CD4-positive, alpha-beta T cell treated with Interleukin-6 at 100 ng/mL for 8 hours (primary cell): ENCODE results near the gene ZBTB21.
"Not testable (repeated sequence)": the region's sequence is repeated elsewhere in the genome, so short reads cannot be mapped to it uniquely, and the experiment has no call there.

Experiments used
- DNase-seq: peaks from one replicate; pipeline ENCODE4 v3.0.0-alpha.2; 2020; ENCODE audit warnings: mixed read lengths, low spot score

ZBTB21 gene

DNA sequence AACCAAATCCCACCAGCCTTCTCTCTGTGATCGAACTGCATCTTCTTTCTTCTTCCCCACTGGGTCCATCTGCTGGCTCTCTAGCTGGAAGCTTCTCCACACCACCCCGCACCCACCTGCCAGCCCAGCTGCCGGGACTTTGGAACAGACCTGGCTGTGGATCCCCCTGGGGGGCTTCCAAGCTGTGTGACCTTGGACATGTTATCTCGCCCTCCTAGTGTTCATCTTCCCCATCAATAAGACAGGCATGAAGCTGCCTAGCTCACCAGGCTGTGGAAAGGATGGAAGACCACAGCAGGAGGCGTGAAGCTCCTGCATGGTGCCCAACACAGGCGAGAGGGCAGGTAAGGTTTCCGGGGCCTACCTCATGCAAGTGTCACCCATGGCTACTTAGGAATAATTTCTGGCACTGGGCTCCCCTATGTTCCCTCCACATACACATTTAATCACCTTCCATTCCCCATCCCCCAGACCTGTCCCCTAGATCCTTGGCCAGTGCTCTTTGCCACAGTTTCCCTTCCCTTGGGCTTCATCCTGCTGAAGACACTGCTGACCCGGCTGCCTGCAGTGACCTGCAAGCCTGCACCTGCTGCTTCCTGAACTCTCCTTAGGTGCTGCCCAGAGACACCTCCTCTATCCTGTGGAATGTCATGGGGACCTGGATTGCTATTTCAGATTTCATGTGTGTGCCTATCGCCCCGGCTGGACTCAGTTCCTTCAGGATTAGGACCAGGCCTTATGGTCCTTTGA lies 43.1 kb downstream of the ZBTB21 start:
- DNase-seq = no peak

DNA sequence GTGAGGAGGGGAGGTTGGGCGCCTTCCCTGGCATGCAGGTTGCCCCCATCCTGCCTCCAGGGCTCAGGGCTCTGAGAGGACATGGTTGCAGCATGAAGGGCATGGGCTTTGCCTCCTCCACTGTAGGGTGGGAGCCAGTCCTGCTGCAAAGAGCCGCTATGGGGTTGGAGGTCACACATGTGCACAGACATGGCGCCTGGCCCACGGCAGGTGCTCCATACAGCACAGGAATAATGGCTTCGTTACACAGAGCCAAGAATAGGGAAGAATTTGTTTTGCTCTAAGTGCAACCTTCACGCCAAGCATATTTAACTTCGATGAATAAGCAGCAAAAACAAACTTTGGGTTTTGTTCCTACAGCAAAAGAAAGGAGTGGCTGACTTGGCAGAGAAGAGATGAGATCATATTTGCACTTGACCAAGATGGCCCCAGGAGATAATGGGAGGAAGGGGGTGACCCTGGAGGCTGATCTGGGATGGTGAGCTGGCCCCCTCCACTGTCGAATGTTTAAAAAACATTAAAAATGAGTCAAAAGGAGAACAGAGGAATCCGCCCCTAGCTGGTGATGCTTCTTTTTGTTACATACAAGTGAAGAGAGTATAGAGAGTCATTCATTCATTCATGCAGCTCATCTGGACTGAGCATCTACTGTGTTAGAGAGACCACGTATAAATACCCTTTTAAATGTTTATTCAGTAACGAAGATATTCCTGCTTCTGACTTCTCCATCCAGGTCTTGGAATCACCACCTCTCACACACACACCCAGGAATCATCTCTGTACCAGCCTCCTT lies 43.9 kb downstream of the ZBTB21 start:
- no peak for DNase-seq

DNA sequence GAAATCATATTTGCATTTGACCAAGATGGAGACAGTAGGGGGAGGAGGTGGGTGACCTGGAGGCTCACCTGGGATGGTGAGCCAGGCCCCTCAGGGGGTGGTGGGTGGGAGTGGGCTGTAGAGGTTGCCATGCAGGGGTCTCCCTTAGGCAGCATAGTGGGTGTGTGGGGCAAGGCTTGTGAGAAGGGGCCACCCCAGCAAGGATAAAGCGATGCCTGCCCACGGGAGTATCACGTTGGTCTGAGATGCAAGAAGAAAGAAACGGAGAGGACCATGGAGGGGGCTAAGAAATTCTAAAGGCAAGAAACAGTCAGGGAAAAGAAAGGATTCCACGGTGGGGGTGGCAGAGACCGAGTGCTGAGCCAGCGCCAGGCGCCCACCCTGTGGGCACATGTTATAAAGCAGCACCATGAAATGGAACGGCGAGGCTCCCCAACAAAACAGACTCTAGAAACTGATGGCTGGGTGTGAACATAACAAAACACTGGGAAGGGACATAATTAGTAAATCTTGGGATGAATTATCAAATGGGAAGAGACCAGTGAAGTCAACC lies 44.6 kb downstream of the ZBTB21 start:
- no peak for DNase-seq

DNA sequence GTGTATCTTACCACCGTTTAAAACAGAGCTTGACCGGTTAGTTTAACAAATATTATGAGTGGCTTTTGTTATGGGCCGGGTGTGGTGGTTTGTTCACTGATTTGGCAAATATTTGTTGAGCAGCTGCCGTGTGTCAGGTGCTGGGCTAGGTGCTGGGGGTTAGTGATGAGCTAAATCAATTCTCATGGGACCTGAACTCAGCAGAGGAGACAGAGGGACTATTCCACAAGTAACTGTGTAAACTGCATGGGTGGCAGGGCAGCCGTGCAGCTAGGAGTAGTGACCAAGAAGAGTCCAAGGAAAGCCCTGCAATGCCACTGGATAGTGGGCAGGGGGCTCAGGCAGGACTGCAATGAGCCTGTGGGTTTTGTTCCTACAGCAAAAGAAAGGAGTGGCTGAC lies 45.1 kb downstream of the ZBTB21 start:
- no peak for DNase-seq

DNA sequence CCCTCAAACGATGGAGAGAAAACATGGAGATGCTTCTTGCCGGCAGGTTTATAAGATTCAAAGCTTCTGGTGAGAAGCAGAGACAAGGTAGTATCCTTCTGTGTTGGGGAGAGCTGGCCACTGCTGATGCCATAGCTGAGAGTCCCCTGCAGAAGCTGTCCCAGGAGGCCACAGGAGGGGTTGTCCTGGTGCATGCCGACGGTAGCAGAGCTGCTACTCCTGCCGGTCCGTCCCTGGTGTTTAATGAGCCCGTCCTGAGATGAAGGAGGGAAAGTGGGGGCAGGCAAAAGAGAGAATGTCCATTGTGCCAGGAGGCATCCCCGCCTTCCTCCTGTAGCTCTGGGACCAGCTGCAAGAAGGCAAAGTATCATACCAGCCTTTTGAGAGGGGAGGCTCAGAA lies 46.0 kb downstream of the ZBTB21 start:
- no peak for DNase-seq

DNA sequence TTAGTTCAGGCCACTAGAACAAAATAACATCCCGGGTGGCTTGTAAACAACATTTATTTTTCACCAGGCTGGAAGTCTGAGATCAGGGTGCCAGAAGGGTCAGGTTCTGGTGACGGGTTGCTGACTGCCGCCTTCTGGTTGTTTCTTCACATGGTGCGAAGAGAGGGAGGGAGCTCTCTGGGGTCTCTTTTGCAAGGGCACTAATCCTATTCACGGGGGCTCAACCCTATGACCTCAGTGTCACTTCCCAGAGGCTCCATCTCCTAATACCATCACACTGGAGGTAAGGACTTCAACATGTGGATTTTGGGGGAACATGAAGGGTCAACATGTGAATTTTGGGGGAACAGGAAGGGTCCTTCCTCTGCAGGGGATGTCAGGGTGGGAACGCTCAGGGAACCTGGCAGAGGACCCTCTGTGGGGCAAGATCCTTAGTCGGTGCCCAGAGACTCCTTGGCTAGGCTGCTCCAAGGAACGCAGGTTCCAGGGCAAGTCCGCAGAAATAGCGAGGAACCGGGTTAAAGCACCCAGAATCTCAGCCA lies 47.7 kb downstream of the ZBTB21 start:
- no peak for DNase-seq

DNA sequence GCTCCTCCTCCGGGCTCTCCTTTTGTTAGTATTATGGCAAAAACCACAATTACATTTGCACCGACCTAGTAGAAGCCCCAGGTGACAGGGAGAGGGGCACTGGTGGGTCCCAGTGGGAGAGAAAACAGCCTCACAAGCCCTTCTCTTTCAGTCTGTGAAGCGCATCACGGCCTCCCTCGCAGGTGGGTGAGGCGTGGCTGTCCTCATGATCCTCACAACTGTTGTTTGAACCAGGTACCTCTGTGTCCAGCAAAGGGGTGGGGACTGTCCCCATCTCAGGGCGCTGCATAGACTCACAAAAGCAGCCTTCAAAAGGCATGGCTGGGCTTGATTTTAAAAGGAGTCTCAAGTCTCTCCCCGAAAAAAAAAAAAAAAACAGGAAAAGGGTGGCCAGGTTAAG lies 48.4 kb downstream of the ZBTB21 start:
- no peak for DNase-seq

DNA sequence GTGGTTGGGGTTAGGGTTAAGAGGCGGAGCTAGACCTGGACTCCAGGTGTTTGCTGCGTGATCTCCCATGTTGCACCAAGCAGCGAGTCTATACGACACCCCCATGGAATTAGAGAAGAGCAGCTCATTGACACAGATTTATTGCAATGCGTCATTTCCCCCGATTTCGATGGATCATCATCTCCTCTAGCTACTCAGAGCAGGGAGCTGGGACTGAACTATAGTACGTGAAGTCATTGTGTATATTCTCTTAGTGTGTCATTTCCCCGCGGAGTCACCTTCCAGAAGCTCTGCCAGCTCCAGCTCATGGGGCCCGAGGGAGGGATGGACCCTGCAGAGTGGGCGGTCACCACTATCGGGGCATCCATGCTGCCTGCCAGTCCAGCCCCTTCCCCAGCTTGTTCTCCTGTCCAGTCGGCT lies 48.9 kb downstream of the ZBTB21 start:
- no peak for DNase-seq

DNA sequence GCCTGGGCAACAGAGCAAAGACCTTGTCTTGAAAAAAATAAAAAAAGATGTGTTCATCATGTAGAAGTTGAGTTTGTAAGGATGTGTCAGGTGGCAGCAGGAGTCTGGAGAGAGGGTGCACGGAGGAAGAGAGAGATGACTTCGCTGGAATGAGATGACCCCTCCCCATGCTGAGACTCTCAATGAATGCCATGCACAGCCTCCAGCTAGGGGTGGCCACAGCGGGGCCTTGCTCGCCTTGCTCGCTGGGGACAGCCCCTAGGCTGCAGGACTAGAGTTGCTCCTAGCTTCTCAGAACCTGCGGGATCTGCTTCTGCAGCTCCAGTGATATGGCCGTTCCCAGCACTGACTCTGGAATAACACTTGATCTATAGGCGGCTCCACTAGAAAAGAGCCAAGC lies 49.8 kb downstream of the ZBTB21 start:
- DNase-seq = no peak

DNA sequence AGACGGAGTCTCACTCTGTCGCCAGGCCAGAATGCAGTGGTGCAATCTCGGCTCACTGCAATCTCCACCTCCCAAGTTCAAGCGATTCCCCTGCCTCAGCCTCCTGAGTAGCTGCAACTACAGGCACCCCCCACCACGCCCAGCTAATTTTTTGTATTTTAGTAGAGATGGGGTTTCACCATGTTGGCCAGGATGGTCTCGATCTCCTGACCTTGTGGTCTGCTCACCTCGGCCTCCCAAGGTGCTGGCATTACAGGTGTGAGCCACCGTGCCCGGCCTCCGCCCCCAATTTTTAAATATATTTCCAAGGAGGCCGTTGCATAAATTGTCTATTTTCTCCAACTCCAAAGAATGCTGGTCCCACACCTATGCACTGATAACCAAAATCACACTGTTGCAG lies 50.5 kb downstream of the ZBTB21 start:
- not testable (repeated sequence) for DNase-seq

DNA sequence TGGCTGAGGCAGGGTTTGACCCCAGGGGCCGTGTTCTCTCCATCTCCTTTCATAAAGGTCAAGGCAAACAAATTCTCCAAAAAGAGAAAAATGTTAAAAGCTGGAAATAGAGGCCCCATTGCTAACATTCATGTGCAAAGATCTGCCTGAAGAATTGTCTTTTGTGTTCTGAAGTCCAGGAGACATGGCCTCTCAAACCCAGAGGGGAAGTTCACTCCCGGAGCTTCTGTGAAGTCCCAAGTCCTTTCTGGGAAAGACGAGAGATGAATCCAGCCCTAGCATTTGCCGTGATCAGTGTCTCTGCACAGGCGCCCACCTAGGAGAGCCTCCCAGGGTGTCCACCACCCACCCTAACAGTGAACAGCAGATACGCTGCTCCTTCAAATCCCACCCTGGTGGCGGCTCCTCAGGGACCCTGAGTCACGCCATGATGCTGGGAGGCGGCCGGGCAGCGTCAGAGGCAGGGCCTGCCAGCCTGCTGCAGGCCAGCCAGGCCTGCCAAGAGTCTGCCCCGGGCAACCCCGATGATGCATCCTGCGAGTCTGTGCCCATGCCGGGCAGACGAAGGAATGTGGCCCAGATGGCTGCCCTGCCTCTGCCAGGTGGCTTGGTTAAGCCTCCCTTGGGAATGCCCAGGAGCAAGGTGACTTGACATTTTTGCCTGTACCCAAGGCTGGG lies 51.1 kb downstream of the ZBTB21 start:
- DNase-seq = no peak

DNA sequence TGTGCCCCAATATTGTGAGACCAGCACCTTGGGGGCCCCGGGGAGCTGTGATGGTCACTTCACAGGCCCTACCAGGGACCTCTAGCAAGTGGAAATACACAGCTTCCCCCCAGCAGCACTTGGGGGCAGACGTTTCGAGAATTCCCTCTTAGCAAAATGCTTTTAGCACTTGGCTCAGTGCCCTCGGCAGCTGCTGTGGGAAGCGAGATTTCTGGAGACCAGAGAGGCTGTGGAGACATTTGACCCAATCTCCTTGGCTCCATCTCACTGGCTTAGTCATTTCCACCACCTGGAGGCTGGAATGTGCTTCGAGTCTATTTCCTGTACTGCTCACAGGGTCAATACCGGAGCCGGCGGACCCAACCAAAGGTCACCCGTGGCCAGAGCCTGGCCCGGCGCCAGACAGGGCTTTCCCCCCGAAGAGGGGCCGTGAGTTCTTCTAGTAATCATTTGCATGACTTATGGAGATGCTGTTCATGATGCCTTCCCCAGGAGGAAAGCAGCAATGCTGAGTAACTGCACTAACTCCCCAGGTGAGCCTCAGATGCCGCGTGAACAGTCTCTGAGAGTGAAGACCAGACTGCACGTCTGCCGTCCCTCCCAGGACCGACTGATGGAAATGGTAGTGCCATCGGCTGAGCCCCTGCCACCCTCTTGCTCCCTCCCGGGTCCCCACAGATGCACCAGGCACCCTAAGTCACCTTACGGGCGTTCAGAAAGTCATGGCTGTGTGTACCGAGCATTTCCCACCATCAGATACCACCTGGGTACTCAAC lies 52.0 kb downstream of the ZBTB21 start:
- DNase-seq = no peak

DNA sequence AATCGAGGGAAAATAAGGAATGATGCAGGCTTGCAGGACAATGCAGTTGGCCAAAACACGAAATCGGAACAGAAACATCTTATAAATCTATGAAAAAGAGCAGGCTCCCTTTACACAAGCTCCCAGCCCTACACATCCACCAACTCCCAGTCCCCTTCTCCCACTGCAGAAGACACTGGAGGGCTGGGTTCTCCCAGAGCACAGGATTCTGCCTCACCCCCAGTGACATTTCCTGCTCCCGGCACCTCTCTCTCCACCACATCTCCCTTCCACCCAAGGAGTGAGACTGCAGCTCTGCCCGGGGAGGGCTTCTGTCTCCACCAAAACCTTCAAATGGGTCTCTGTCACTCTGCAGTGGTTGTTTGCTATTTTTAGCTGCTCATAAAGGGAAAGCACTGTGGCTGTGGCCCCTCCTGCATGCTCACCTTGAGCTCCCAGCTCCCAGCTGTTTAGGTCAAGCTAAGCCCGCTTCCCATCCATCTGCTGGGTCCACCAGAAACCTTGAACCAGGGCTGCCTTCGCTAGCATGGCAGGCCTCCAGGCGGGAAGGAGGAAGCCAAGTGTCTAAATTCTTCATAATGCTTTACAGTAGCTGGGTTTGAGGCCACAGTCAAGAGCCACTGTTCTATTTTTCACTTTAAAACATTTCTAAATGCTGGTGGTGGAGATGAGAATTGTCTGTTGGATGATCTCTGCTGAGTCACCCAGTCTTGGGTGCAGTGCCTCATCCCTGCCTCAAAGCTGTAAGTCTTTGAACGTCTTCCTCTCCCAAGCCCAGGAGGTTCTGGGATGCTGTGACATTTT lies 53.0 kb downstream of the ZBTB21 start:
- DNase-seq = no peak

DNA sequence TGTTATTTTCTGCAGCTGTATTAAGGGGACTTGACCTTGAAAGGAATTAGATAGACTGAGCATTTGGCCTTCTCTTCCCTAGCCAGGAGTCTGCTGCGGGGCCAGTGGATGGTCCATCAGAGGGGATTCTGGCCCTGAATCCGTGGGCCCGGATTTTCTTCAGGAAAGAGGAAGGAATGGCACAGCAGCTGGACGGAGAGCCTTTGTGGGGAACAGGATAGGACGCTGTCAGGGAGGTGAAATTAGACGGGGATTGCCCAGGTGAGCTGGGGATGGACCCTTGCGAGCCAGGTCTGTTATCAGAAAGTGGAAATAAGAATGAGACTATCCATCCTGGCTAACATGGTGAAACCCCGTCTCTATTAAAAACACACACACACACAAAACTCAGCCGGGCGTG lies 54.6 kb downstream of the ZBTB21 start:
- DNase-seq = no peak

DNA sequence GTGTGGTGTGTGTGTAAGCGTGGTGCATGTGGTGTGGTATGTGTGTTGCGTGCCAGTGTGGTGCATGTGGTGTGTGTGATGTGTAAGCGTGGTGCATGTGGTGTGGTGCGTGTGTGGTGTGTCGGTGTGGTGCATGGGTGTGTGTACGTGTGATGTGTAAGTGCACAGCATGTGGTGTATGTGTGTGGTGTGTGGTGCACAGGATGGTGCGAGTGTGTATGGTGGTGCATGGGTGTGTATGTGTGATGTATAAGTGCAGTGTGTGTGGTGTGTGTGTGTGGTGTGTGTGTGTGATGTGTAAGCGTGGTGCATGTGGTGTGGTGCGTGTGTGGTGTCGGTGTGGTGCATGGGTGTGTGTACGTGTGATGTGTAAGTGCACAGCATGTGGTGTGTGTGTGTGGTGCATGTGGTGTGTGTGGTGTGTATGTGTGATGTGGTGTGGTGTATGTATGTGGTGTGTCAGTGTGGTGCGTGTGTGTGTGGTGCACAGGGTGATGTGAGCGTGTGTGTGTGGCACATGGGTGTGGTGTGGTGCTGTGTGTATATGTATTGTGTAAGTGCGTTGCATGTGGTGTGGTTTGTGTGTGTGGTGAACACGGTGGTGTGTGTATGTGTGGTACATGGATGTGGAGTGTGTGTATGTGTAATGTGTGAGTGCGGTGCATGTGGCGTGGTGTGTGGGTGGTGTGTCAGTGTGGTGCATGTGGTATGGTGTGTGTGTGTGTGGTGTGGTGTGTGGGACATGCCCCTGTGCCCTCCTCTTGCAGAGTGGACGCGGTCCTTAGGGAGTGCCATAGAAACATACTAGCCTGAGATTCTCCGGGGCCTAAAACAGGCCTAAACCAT lies 55.3 kb downstream of the ZBTB21 start:
- DNase-seq = no peak

DNA sequence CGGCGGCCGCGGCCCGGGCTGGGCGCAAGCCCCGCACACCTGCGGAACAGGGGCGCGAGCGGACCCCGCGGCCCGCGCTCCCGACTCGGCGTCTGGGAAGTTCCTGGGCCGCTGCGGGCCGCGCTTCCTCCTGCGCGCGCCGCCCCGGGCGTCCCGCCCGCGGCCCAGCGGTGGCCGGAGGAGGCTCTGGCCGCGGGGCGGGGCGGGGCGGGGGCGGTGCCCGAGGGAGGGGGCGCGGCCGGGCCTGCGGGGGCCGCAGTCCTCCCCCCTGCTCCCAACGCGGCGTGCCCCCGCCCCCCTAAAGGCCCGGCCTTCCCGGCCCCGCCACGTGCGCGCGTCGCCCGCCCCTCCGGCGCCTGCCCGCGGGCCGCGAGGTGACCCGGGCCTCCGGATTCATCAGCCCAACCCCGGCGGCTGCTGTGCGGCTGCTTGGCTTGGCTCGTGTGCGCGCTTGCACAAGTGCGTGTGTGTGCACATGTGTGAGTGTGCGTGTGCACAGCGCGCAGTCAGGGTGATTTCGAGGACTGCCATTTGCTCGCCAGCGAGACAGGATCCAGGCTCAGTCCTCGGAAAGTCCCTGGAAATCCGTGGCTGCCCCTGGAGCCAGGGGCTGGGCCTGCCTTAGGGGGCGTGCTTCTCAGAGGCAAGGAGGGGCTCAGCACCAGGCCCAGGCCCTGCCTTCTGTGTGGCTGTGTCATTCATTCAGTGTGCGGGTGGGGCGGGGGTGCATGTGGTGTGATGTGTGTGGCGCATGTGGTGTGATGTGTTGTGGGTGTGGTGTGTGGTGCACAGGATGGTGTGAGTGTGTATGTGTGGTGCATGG lies 56.1 kb downstream of the ZBTB21 start, which contains the start of gene C2CD2:
Gene C2CD2, minus strand, starts transcription at position 188 of the 823 bp plus-strand sequence. CDS start 370 bp downstream, outside the sequence.
- no peak for DNase-seq

DNA sequence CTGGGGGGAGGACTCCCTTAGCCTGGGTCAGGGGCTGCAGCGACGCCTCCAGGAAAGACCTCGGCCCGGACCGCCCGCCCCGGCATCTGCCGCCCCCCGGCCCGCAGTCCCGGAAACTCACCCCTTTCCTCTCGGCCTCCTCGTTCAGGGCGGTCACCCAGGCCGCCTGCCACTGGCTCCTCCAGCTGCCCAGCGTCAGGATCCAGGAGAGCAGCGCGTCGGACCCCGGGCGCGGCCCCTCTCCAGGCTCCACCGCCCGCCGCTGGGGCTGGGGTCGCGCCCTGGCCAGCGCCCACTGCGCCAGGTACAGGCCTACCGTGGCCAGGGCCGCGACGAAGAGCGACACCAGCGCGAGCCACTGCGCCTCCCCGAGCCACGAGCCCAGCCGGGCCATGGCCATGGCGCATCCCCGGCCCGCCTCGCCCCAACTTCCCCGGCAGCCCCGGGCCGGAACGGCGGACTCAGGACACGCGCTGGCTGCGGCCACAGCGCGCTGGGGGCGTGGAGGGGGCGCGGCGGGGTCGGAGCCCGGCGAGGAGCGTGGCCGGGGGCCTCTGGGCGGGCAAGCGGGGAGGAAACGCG lies 56.8 kb downstream of the ZBTB21 start:
- no peak for DNase-seq

DNA sequence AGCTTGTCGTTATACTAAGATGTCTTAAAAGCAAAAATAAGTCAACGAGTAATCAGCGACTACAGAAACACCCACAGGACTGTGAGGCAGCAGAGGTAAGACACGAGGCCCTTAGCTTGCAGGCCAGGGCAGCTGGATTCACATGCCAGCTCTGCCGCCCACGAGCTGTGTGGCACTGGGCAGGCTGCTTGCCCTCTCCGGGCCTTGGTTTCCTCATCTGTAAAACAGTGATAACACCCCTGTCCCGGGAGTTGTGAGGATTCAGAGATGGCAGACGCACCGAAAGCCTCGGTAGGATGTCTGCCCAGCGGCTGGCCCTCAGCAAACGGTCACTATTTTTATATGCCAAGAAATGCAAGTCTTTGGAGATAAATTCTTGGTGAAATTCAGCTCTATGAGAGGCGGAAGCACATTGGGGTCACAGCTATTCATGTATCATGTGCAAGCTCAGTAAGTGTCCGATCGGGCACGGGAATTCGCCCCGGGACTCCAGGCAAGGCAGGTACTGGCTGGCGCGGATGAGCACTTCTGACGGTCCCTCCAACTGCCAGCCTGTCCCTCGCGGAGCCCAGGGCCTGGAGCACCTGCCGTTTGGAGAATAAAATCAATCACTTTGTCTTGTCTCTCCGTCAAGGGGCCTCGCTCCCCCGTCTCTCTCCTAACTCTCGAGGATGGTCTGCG lies 57.5 kb downstream of the ZBTB21 start:
- no peak for DNase-seq
